Adrenal gland (tissue), 5 donors: ENCODE data around the gene GLB1L3.

Experiments used
- CTCF ChIP-seq, 6 experiments: fragments of 450-650 bp in 4 of 6; fragments of 200-600 bp in 2 of 6; sonication (generic) in 1 of 6; IDR thresholded peaks; 1 replicate in 5 of 6; 2 replicates in 1 of 6; pipeline versions ENCODE4 v1.5.1 to v1.8.0; 2016 to 2021; ENCODE audit warnings: antibody characterized with exemption in 6 of 6, mild to moderate bottlenecking in 2 of 6, moderate library complexity in 1 of 6
- POLR2A ChIP-seq, 2 donors: fragments of 450-650 bp; IDR thresholded peaks; one replicate each; pipeline ENCODE4 v1.6.1; 2017; ENCODE audit warnings: antibody characterized with exemption in 2 of 2, mild to moderate bottlenecking in 2 of 2, moderate library complexity in 1 of 2
- donor health status: DM: no; HTN: no; CAD: no.

GRCh38 chr11:134312807-134313206, 36.6 kb downstream of the GLB1L3 start:
- TF ChIP-seq CTCF (IDR thresholded peaks at IDR 0.05) (no peak), POLR2A (IDR thresholded peaks at IDR 0.05) (no peak)
